T-helper 2 cell (primary cell): ENCODE data around the gene ACSS1.

Experiments used
- DNase-seq, 5 experiments: peaks; one replicate each; pipeline versions ENCODE4 v3.0.0 to v3.0.0-alpha.2; 2012 to 2022

The ACSS1 gene

DNA sequence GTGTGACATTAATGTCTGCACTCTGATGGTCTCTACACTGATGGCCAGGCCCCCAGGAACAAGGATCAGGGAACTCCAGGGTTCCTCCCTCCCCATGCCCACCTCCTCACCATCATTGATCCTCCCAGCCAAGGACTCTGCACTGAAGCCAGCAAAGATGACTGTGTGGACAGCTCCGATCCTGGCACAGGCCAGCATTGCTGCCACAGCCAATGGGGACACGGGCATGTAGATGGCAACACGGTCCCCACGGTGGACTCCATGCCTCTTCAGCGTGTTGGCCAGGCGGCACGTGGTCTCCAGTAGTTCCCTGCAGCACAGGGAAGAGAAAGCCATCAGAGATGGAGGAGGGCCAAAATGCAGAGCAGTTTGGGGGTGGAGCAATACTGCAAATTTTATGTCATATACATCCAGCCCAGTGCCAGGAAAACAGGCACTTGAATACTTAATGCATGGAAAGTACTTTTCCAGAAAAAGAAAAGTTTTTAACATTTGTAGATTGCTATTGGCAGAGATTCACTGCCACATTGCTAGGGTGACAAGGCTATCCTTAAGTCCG is 27.2 kb downstream of the ACSS1 start:
- no peak for DNase-seq

- no peak for DNase-seq
Observed at GRCh38 chr20:25030007-25030648, 27.8 kb downstream of the ACSS1 start.

GRCh38 chr20:25025986-25026605 is 31.8 kb downstream of the ACSS1 start:
- DNase-seq, result no peak

- DNase-seq, result no peak
Observed at GRCh38 chr20:25025091-25025861, 32.7 kb downstream of the ACSS1 start.

DNA sequence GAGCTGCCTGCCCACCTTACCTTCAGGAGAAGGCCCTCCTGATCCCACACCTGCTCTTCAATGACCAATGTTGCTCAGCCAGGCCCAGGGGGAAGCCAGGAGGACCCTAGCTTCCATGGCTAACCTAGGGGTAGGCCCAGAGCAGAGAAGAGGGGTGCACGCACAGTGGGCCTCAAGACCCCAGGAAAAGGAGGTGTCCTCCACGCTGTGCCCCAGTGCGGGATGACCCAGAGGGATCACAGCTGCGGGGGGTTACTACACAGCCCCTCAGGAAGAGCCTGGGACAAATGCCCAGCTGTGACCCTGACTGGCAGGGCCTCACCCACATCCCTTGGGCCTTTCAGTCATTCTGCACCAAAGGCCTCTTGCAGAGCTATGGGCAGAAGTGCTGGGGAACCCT is 33.8 kb downstream of the ACSS1 start:
- no peak for DNase-seq

DNA sequence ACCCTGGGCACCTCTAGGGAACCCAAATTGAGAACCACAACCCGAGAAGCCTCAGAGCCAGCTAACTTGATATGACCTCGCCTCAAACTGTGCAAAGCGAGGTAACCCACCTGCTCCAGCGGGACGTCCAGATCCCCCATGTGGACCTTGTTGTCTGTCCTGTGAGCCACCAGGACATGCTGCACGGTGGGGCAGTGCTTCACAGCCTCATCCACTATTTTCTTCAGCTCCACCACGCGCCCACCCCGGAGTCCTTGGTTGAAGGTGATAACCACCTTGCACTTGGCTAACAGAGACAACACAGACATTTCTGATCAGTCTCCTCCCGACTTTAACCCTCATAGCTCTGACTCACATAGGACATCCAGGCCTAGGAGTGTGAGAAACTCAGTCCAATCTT is 34.6 kb downstream of the ACSS1 start:
- DNase-seq, result no peak

DNA sequence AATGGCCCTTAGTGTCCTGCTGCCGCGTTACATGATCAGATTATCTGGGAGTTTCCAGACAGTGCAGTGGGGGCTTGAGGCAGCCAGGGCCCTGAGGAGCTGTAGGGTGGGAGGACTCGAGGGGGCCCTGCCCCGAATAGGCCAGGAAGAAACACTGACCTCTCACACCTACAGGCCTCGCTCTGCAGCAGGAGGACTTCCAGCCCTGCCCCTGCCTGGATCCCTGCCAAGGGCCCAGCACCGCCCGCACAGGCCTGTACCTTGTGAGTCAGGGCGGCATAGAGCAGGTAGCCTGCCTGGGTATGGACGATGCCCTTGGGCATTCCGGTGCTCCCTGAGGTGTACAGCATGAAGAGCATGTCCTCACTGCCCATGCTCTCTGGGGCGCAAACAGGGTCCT is 35.3 kb downstream of the ACSS1 start:
- DNase-seq, result no peak

GRCh38 chr20:25021336-25021735 is 36.6 kb downstream of the ACSS1 start:
- no peak for DNase-seq

DNA sequence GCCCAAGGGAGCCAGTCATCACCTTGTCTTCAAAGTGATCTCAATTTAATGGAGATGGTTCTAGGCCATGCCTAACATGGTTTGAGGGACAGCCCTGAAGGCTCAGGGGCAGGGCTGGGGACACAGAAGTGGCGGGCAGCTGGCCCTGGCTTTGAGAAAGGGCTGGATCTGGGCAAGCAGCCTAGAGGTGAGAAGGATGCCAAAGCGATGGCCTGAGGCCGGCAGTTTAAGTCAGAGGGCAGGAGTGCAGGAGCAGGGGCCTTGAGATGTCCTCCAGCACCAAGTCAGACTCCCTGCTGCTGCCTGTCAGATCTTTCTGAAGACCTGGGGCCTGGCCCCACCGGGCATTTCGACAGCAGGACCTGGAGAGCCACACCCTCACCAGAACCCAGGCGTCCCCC is 37.0 kb downstream of the ACSS1 start:
- DNase-seq, result no peak

- DNase-seq, result no peak
Observed at GRCh38 chr20:25020345-25020744, 37.6 kb downstream of the ACSS1 start.

- DNase-seq, result no peak
Observed at GRCh38 chr20:25019381-25020155, 38.4 kb downstream of the ACSS1 start.

DNA sequence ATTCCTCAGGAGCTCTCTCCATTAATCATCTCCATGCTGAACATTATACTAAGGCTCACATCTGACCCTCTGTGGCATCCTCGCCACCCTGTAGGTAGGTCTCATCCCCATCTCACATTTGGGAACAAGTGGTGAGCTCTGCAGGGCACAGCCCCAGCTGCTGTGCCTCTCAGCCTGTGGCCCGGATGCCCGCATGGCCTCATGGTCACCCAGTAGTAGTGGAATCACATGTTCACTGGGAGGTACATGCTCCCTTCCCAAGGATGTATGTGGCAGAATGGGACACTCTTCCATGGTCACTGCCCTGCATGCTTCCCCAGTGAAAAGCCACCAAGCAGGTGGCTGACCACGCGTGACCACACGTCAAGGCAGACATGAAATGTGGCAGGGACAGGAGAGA is 39.1 kb downstream of the ACSS1 start:
- DNase-seq, result no peak

DNA sequence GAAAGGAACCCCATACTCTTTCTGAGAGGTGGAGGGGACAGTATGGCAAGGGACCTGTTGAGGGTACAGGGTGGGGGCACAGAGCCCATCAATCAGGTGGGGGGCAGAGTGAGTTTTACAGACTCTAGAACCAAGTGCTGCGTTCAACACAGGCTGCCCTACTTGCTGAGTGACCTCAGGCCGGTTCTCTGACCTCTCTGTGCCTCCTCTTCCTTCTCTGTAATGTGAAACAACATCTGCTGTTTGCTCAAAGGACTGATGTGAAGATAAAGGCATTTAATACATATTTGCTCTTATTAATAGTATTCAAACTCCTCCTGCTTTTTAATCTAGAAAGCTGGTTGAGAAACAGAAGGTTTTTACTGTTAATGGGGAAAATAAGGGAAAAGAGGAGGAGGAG is 39.5 kb downstream of the ACSS1 start:
- no peak for DNase-seq

GRCh38 chr20:25017257-25017803 is 40.6 kb downstream of the ACSS1 start:
- DNase-seq, result no peak

DNA sequence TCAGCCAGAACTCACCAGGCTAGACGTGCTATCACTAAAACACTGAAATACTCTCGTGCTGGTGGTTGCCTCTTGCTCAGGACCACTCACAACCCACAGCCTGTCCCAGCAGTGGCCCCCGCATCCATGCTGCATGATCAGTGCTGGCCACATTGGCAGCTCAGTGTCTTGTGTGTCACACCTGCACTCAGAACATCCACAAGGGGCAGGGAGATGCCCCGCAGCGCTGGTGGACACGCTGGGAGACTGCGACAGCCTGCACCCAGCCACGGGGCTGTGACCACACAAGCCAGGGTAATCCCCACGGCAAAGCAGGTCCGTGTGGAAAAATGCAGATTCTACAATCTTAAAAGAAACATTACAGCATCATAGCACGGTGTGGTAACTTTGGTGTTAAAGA is 41.5 kb downstream of the ACSS1 start:
- no peak for DNase-seq

DNA sequence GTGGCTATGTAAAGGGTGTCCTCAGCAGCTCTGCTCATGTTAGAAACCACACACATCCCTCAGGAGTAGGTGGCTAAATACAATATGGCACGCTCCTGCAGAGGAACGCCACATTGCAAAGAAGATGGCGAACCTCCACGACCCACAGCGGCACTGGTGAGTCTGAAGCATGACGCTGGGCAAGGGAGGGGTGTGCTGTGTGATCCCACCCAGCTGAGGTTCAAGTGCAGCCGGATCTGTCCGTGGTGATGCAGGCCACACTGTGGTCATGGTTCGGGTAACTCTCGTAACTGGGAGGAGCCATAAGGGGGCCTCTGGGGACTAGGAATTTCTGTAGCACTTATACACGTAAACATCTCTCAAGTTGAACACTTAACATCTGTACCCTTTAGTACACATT is 42.0 kb downstream of the ACSS1 start:
- DNase-seq, result no peak

DNA sequence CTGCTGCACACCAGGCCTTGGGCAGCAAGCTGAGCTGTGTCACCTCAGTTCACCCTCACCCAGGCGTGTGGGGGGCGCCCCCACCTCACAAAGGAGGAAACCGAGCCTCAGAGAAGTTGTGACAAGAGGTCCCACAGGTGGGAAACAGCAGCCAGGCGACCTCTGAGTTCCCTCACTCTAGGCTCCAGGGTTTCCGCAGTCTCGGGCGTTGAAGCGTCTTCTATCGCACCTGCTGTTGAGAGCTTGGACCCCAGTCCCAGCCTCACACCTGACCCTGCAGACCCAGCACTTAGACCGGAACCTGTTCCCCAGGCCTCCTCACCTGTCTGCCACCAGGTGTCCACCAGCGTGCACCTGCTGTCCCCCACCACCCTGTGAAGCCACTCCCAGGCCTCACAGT is 43.1 kb downstream of the ACSS1 start:
- no peak for DNase-seq

DNA sequence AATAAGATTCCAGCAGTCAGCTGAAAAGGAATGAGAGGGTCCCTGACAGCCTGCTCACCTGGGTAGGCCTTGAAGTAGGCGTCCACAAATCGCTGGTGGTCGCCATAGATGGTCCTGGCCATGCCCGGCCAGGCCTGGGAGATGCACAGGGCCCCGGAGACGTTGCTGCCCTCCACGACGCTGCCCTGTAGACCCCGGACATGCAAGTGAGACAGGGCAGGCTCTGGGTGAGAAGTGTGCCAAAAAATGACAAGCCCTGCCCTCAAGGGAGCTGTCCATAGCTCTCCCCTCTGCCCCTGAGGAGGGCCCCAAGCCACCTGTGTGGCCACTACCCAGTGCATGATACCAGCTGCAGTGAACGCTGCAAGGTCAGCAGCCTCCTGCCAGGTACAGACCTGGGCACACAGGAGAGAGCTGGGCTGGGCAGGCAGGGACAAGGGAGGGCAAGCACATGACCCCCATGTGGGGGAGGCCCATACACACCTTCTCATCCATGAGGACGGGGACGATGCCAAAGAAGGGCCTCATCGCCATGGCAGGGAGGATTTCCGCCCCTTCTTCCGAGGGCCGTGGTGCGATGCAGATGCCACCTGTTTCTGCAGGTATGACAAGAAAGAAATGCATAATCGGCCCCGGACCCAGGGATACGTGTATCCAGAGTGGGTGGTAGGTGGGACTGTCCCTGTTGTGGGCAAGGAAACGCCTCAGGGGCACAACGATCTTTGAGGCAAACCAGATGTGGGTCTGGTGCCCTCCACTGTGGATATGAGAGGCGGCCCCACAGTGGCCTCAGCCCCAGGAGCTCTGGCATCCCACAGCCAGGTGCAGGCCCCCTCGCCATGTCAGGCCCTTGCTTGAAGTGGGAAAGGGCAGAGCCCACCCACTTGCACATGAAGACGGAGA is 44.2 kb downstream of the ACSS1 start:
- DNase-seq, result no peak

DNA sequence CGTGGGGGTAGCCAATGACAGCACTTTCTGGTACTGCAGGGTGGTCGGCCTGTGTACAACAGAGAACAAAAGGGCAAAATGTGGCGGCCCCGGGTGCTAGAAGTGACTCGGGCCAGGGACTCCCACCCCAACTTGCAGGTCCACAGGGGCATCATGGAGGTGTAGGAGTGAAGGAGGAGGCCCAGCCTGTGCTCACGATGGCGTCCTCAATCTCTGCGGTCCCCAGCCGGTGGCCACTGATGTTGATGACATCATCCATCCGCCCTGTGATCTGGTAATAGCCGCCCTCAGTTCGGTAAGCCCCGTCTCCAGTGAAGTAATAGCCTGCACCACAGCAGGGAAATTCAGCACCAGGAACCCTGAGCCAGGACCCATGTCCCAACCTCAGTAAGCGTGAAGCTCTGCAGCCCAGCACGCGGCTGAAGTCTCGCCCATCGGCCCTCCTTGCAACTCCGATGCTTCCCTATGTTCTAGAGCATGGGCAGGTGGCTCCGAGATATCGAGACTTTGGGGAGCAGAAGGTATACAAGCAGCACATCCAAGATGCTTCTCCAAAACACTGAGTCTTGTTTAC is 45.2 kb downstream of the ACSS1 start:
- DNase-seq, result no peak

- DNase-seq, result no peak
Observed at GRCh38 chr20:25011831-25012241, 46.1 kb downstream of the ACSS1 start.

GRCh38 chr20:25011261-25011660 is 46.7 kb downstream of the ACSS1 start:
- DNase-seq, result no peak
